T-helper 1 cell treated with Interleukin-12 subunit alpha and Interleukin-12 subunit beta and Interleukin-4 antibody, amounts not matched to agents 30 μg/mL and 1 μg/mL, for 36 hours (primary cell): ENCODE data around the gene CCL15.
"Not testable (repeated sequence)": the region's sequence is repeated elsewhere in the genome, so short reads cannot be mapped to it uniquely, and the experiment has no call there.

Source experiments
- H3K27ac Mint-ChIP-seq: one replicate; pipeline ENCODE4 v1.8.0; 2021; ENCODE audit warnings: mild to moderate bottlenecking, mixed read lengths
- H3K27me3 Mint-ChIP-seq: one replicate; pipeline ENCODE4 v1.8.0; 2021; ENCODE audit warnings: low read depth, mixed read lengths
- H3K36me3 Mint-ChIP-seq: one replicate; pipeline ENCODE4 v1.8.0; 2021; ENCODE audit warnings: low read depth, mixed read lengths
- H3K4me1 Mint-ChIP-seq: one replicate; pipeline ENCODE4 v1.8.0; 2021; ENCODE audit warnings: low read depth, mixed read lengths
- H3K4me3 Mint-ChIP-seq: one replicate; pipeline ENCODE4 v1.8.0; 2021; ENCODE audit warnings: mild to moderate bottlenecking, moderate library complexity, mixed read lengths
- H3K9me3 Mint-ChIP-seq: one replicate; pipeline ENCODE4 v1.8.0; 2021; ENCODE audit warnings: mixed read lengths

Gene CCL15, protein sequence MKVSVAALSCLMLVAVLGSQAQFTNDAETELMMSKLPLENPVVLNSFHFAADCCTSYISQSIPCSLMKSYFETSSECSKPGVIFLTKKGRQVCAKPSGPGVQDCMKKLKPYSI

GRCh38 chr17:36001110-36001771 lies at the start of gene CCL15:
Gene CCL15 (minus strand): TSS chr17:36001553. CDS start chr17:36001492, 61 bp downstream.
- Mint-ChIP-seq H3K27me3 (peaks cover 20% of the 10 kb centered on the region), H3K9me3 (no peaks in the 10 kb centered on the region), H3K4me3 (no peak within 1 kb of the TSS), H3K27ac (no peak within 1 kb of the TSS), H3K36me3 (no peaks in the 10 kb centered on the region), H3K4me1 (peaks cover 6% of the 10 kb centered on the region)

DNA sequence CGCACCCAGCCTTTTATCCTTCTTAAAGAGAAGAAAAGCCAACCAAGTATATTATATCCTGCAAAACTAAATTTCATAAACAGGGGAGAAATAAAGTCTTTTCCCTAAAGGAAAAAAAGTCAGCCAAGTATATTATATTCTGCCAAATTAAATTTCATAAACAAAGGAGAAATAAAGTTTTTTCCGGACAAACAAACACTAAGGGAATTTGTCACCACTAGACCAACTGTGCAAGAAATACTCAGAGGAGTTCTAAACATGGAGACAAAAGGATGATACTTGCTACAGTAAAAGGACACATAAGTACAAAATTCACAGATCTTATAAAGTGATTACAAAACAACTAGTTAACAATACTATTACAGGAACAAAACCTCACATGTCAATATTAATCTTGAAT lies 48.3 kb upstream of the CCL15 start:
- H3K27me3 Mint-ChIP-seq: peaks cover 31% of the 10 kb centered on the region
- H3K36me3 Mint-ChIP-seq: no peaks in the 10 kb centered on the region
- no peak overlapping the region for H3K4me3 Mint-ChIP-seq
- no peaks in the 10 kb centered on the region for H3K4me1 Mint-ChIP-seq
- no peak overlapping the region for H3K27ac Mint-ChIP-seq
- H3K9me3 Mint-ChIP-seq: peaks cover 29% of the 10 kb centered on the region

GRCh38 chr17:36048066-36048465 lies 46.7 kb upstream of the CCL15 start:
- H3K4me1 Mint-ChIP-seq: no peaks in the 10 kb centered on the region
- H3K36me3 Mint-ChIP-seq: no peaks in the 10 kb centered on the region
- H3K27ac Mint-ChIP-seq: no peak overlapping the region
- H3K9me3 Mint-ChIP-seq: peaks cover 29% of the 10 kb centered on the region
- H3K27me3 Mint-ChIP-seq: peaks cover 35% of the 10 kb centered on the region
- no peak overlapping the region for H3K4me3 Mint-ChIP-seq

- Mint-ChIP-seq H3K27ac (no peak overlapping the region), H3K4me1 (no peaks in the 10 kb centered on the region), H3K9me3 (no peaks in the 10 kb centered on the region), H3K4me3 (no peak overlapping the region), H3K36me3 (no peaks in the 10 kb centered on the region), H3K27me3 (peaks cover 29% of the 10 kb centered on the region)
Observed at GRCh38 chr17:36036235-36036634, 34.9 kb upstream of the CCL15 start.

GRCh38 chr17:36034127-36034526 lies 32.8 kb upstream of the CCL15 start:
- Mint-ChIP-seq H3K36me3 (no peaks in the 10 kb centered on the region), H3K4me1 (no peaks in the 10 kb centered on the region), H3K27ac (no peak overlapping the region), H3K4me3 (no peak overlapping the region), H3K27me3 (peaks cover 40% of the 10 kb centered on the region), H3K9me3 (no peaks in the 10 kb centered on the region)

DNA sequence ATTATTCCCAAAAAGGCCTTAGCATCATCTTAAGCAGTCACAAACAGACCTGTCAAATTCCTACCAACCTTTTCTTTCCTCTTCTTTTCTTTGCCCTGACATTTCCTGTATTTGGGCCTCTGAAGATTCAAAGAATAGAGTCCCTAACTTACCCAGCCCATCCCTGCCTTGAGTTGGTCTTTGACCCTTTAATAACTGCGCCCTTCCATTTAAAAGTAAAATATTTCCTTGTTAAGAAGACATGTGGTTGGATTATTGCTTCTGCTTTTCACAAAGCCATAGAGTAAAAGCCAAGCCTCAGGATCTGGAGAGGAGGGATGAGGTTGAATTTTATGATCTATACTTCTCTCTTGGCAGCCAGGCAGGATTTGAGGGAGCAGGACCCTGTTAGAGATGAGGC lies 29.6 kb upstream of the CCL15 start:
- H3K36me3 Mint-ChIP-seq: no peaks in the 10 kb centered on the region
- no peaks in the 10 kb centered on the region for H3K9me3 Mint-ChIP-seq
- no peaks in the 10 kb centered on the region for H3K4me1 Mint-ChIP-seq
- no peak overlapping the region for H3K27ac Mint-ChIP-seq
- no peak overlapping the region for H3K4me3 Mint-ChIP-seq
- H3K27me3 Mint-ChIP-seq: peaks cover 44% of the 10 kb centered on the region

- Mint-ChIP-seq H3K27ac (no peak overlapping the region), H3K4me3 (no peak overlapping the region), H3K9me3 (no peaks in the 10 kb centered on the region), H3K4me1 (no peaks in the 10 kb centered on the region), H3K27me3 (peaks cover 27% of the 10 kb centered on the region), H3K36me3 (no peaks in the 10 kb centered on the region)
Observed at GRCh38 chr17:36027761-36028160, 26.4 kb upstream of the CCL15 start.

DNA sequence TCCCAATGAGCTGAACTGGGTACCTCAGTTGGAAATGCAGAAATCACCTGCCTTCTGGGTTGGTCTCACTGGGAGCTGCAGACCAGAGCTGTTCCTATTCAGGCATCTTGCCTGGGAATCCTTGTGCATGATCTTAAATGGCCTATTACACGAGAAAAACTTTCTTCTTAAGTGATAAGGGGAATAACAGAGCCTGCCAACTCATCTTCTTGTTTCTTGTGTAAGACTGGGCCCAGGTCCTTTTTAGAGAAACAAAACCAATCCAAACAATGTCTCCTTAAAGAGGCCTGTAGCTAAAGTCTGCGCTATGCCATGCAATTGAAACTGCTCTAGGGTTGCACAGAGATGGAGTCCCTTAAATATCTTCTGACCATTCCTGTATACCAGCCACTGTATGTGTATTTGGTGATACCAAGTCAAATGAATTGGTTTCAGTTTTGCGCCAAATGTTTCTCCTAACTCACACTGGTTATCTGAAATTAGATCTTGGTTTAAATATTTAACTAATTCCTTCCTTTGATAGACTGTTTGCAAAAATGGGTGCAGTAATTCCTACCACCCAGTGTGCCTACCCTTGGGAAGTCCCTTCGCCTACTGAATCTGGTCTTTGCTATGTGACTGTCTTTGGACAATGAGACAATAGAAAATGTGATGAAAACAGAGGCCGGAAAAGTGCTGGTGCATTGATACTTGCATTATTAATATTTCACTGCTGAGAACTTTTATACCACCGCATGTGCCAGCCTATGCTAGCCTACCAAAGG lies 22.9 kb upstream of the CCL15 start:
- no peak overlapping the region for H3K27ac Mint-ChIP-seq
- no peaks in the 10 kb centered on the region for H3K9me3 Mint-ChIP-seq
- peaks cover 36% of the 10 kb centered on the region for H3K27me3 Mint-ChIP-seq
- no peak overlapping the region for H3K4me3 Mint-ChIP-seq
- no peaks in the 10 kb centered on the region for H3K4me1 Mint-ChIP-seq
- no peaks in the 10 kb centered on the region for H3K36me3 Mint-ChIP-seq

DNA sequence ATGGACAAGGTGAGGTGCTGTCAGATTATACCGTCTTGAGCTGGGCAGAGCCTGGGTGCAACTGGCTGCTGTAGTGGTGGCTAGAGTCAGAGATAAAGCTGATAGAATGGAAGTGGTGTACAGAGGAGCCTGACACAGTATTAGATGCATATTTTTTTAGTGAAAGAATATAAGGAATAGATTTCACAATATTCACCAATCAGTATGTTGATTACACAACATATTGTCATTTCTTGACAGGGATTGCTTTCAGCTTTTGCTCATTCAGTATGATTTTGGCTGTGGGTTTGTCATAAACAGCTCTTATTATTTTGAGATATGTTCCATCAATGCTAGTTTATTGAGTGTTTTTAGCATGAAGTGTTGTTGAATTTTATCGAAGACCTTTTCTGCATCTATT lies 18.1 kb upstream of the CCL15 start:
- no peak overlapping the region for H3K27ac Mint-ChIP-seq
- no peaks in the 10 kb centered on the region for H3K36me3 Mint-ChIP-seq

DNA sequence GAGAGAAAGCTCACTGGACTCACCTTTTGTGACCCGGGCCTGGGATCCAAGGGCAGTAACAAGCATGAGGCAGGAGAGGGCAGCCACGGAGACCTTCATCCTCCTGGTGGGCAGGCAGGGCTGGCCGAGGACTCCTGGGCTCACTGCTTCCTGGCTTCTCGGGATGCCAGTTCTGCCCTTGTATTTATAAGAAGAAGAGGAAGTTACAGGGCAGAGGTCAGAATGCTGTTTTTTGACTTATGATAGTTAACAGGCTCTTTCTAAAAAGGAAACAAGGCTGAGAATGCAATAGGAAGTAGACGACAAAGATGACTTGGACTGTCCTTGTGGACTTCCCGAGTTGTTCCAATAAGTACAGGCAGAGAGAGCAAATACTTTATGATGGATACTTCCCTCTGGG lies 16.4 kb upstream of the CCL15 start, which contains the start of gene CCL23:
Gene CCL23, minus strand, starts transcription at position 174 of the 400 bp plus-strand sequence. Its CDS starts 75 bp downstream, at position 99.
- H3K9me3 Mint-ChIP-seq: no peaks in the 10 kb centered on the region
- peaks cover 49% of the 10 kb centered on the region for H3K27me3 Mint-ChIP-seq
- H3K27ac Mint-ChIP-seq: no peak within 1 kb of the TSS
- H3K4me3 Mint-ChIP-seq: no peak within 1 kb of the TSS
- H3K36me3 Mint-ChIP-seq: no peaks in the 10 kb centered on the region
- H3K4me1 Mint-ChIP-seq: no peaks in the 10 kb centered on the region

More for the DNA sequence above, 18.1 kb upstream of the CCL15 start:
- Mint-ChIP-seq H3K27me3 (peaks cover 46% of the 10 kb centered on the region), H3K4me1 (no peaks in the 10 kb centered on the region), H3K4me3 (no peak overlapping the region), H3K9me3 (no peaks in the 10 kb centered on the region)

GRCh38 chr17:36016555-36016954 lies 15.2 kb upstream of the CCL15 start:
- H3K27ac Mint-ChIP-seq: no peak overlapping the region
- H3K4me3 Mint-ChIP-seq: no peak overlapping the region
- H3K36me3 Mint-ChIP-seq: no peaks in the 10 kb centered on the region
- peaks cover 40% of the 10 kb centered on the region for H3K27me3 Mint-ChIP-seq
- no peaks in the 10 kb centered on the region for H3K4me1 Mint-ChIP-seq
- no peaks in the 10 kb centered on the region for H3K9me3 Mint-ChIP-seq

GRCh38 chr17:36015895-36016294 lies 14.5 kb upstream of the CCL15 start:
- not testable (repeated sequence) for H3K4me3 Mint-ChIP-seq, H3K36me3 Mint-ChIP-seq
- H3K27me3 Mint-ChIP-seq: peaks cover 39% of the 10 kb centered on the region

GRCh38 chr17:36014946-36015345 lies 13.6 kb upstream of the CCL15 start:
- Mint-ChIP-seq H3K4me3 (no peak overlapping the region), H3K36me3 (no peaks in the 10 kb centered on the region), H3K27ac (no peak overlapping the region), H3K9me3 (no peaks in the 10 kb centered on the region), H3K27me3 (peaks cover 37% of the 10 kb centered on the region), H3K4me1 (no peaks in the 10 kb centered on the region)

More at GRCh38 chr17:36015895-36016294, 14.5 kb upstream of the CCL15 start:
- H3K9me3 Mint-ChIP-seq, H3K27ac Mint-ChIP-seq, H3K4me1 Mint-ChIP-seq: not testable (repeated sequence)

DNA sequence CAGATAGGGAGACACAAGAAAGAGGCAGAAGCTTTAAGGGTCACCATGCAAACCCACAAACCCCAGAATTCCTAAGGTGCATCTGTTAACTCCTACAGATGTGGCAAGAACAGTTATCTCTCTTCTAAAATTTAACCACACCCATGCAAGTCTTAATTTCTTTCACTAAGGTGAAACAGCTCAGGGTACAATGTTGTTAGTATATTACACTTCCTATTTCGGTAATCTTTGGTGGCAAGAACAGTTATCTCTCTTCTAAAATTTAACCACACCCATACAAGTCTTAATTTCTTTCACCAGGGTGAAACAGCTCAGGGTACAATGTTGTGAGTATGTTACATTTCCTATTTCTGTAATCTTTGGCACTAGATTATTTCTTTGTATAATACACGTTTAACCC lies 9.8 kb upstream of the CCL15 start:
- Mint-ChIP-seq H3K36me3 (no peaks in the 10 kb centered on the region), H3K27ac (no peak overlapping the region), H3K4me1 (no peaks in the 10 kb centered on the region), H3K9me3 (no peaks in the 10 kb centered on the region), H3K4me3 (no peak overlapping the region), H3K27me3 (peaks cover 17% of the 10 kb centered on the region)
